ENCODE measurements around the gene PHB1.

Gene PHB1

DNA sequence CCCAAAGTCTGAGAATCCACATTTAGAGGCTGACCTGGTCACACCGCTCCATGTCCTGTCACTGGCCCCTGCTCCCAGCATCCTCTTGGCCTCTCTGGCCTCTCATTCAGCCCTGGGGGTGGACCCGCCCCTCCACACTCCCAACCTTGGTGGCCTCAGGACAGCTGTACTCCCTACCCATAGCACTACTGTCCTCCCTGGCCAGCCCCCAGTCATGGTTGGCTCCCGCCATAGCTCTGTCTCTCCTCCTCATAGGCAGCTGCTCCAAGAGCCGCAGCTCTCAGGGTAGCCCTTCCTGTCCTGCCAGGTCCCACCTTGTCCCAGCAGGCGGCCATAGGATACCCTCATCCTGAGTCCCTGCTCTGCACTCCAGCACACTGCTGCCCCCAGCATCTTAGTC lies 38.0 kb upstream of the PHB1 start:
- peaks cover 20% of the 10 kb centered on the region for H3K4me1 ChIP-seq (ENCODE audit: control insufficient read depth, insufficient read depth, low read length)
- 90 to 91% methylated on average over 5 of the region's 5 CpGs for WGBS, 2 experiments
- no peaks in the 10 kb centered on the region for H3K9me3 ChIP-seq (ENCODE audit: control insufficient read depth, low read length)
- H3K27me3 ChIP-seq (ENCODE audit: control insufficient read depth, insufficient read depth, low read length, poor library complexity, severe bottlenecking): no peaks in the 10 kb centered on the region
- no peak overlapping the region for H3K27ac ChIP-seq (ENCODE audit: insufficient read depth, low read depth, low read length, poor library complexity, severe bottlenecking)
- no peak overlapping the region for H3K4me3 ChIP-seq (ENCODE audit: insufficient read depth, low read depth, low read length)
- H3K36me3 ChIP-seq (ENCODE audit: control insufficient read depth, insufficient read depth, low read length): no peaks in the 10 kb centered on the region

DNA sequence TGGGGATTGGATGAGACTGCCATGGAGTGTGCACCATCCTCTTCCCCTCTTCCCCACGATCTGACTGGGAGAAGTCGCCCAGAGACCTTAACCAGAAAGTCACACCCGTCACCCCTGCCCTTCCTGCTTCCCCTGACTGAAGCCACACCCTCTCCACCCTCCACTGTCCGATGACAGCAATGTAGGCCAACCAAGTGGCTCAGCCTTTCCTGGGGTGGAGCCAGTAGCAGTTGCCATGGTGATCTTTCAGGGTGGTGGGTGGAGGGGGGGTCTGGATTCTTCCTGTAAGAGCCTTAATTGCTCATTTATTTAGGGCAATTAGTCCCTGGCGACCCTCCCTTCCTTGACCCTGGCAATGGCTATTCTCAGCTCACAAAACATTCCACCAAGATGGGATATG lies 37.5 kb upstream of the PHB1 start:
- 87 to 91% methylated on average over 4 to 5 of the region's 5 CpGs for WGBS, 2 experiments
- Histone ChIP-seq H3K4me1 (ENCODE audit: control insufficient read depth, insufficient read depth, low read length) (peaks cover 20% of the 10 kb centered on the region), H3K36me3 (ENCODE audit: control insufficient read depth, insufficient read depth, low read length) (no peaks in the 10 kb centered on the region)

GRCh38 chr17:49450735-49451134 lies 36.1 kb upstream of the PHB1 start:
- 84 to 92% methylated on average over 3 of the region's 3 CpGs for WGBS, 2 experiments
- no peaks in the 10 kb centered on the region for H3K36me3 ChIP-seq (ENCODE audit: control insufficient read depth, insufficient read depth, low read length)
- H3K27me3 ChIP-seq (ENCODE audit: control insufficient read depth, insufficient read depth, low read length, poor library complexity, severe bottlenecking): no peaks in the 10 kb centered on the region
- no peak overlapping the region for H3K27ac ChIP-seq (ENCODE audit: insufficient read depth, low read depth, low read length, poor library complexity, severe bottlenecking)
- no peaks in the 10 kb centered on the region for H3K9me3 ChIP-seq (ENCODE audit: control insufficient read depth, low read length)
- no peak overlapping the region for H3K4me3 ChIP-seq (ENCODE audit: insufficient read depth, low read depth, low read length)
- H3K4me1 ChIP-seq (ENCODE audit: control insufficient read depth, insufficient read depth, low read length): peaks cover 20% of the 10 kb centered on the region

More for the DNA sequence above, 37.5 kb upstream of the PHB1 start:
- H3K27ac ChIP-seq (ENCODE audit: insufficient read depth, low read depth, low read length, poor library complexity, severe bottlenecking): no peak overlapping the region
- H3K9me3 ChIP-seq (ENCODE audit: control insufficient read depth, low read length): no peaks in the 10 kb centered on the region
- H3K4me3 ChIP-seq (ENCODE audit: insufficient read depth, low read depth, low read length): no peak overlapping the region
- H3K27me3 ChIP-seq (ENCODE audit: control insufficient read depth, insufficient read depth, low read length, poor library complexity, severe bottlenecking): no peaks in the 10 kb centered on the region

DNA sequence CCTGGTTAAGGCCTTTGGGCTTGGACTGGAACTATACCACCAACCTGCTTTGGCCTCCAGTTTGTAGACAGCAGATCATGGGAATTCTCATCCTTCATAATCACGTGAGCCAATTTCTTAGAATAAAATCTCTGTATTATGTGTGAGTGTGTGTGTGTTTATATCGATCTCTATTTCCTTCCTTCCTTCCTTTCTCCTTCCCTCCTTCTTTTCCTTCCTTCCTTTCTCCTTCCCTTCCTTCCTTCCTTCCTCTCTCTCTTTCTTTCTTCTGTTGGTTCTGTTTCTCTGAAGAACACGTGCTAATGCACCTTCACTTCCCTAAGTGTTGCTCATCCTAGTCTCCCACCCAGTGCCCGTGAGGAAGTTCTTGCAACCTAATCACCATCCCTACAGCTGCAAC lies 35.5 kb upstream of the PHB1 start:
- Histone ChIP-seq H3K4me3 (ENCODE audit: insufficient read depth, low read depth, low read length) (no peak overlapping the region), H3K36me3 (ENCODE audit: control insufficient read depth, insufficient read depth, low read length) (no peaks in the 10 kb centered on the region), H3K27ac (ENCODE audit: insufficient read depth, low read depth, low read length, poor library complexity, severe bottlenecking) (no peak overlapping the region), H3K4me1 (ENCODE audit: control insufficient read depth, insufficient read depth, low read length) (peaks cover 14% of the 10 kb centered on the region), H3K27me3 (ENCODE audit: control insufficient read depth, insufficient read depth, low read length, poor library complexity, severe bottlenecking) (no peaks in the 10 kb centered on the region), H3K9me3 (ENCODE audit: control insufficient read depth, low read length) (no peaks in the 10 kb centered on the region)
- WGBS, 2 experiments: 99% methylated on average over 2 to 3 of the region's 4 CpGs

GRCh38 chr17:49447628-49448302 lies 33.1 kb upstream of the PHB1 start:
- H3K4me1 ChIP-seq (ENCODE audit: control insufficient read depth, insufficient read depth, low read length): peaks cover 3% of the 10 kb centered on the region
- H3K4me3 ChIP-seq (ENCODE audit: insufficient read depth, low read depth, low read length): no peak overlapping the region
- H3K27me3 ChIP-seq (ENCODE audit: control insufficient read depth, insufficient read depth, low read length, poor library complexity, severe bottlenecking): no peaks in the 10 kb centered on the region
- no peak overlapping the region for H3K27ac ChIP-seq (ENCODE audit: insufficient read depth, low read depth, low read length, poor library complexity, severe bottlenecking)
- WGBS, 2 experiments: 91 to 94% methylated on average over 9 of the region's 9 CpGs
- H3K36me3 ChIP-seq (ENCODE audit: control insufficient read depth, insufficient read depth, low read length): no peaks in the 10 kb centered on the region
- H3K9me3 ChIP-seq (ENCODE audit: control insufficient read depth, low read length): no peaks in the 10 kb centered on the region

DNA sequence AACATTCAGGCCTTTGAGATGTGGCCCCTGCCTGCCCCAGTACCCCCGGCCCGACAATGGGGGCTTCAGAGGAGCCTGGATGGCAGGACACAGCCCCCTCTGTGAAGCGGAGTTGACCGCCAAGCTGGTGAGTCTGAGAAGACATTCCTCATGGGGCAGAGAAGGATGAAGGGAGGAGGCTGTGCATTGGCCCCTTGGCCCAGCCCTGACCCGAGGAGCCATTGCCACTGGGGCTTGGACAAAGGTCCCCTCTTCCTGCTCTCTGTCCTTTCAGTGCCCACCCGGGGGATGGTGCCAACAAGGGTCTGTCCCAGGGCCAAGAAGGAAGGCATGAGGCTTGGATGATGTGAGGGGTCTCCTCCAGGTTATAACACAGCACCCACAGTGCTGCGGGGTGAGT lies 30.9 kb upstream of the PHB1 start:
- H3K4me1 ChIP-seq (ENCODE audit: control insufficient read depth, insufficient read depth, low read length): no peaks in the 10 kb centered on the region
- no peak overlapping the region for H3K27ac ChIP-seq (ENCODE audit: insufficient read depth, low read depth, low read length, poor library complexity, severe bottlenecking)
- H3K9me3 ChIP-seq (ENCODE audit: control insufficient read depth, low read length): no peaks in the 10 kb centered on the region
- no peak overlapping the region for H3K4me3 ChIP-seq (ENCODE audit: insufficient read depth, low read depth, low read length)
- H3K36me3 ChIP-seq (ENCODE audit: control insufficient read depth, insufficient read depth, low read length): no peaks in the 10 kb centered on the region
- no peaks in the 10 kb centered on the region for H3K27me3 ChIP-seq (ENCODE audit: control insufficient read depth, insufficient read depth, low read length, poor library complexity, severe bottlenecking)
- 95 to 98% methylated on average over 7 of the region's 7 CpGs for WGBS, 2 experiments

DNA sequence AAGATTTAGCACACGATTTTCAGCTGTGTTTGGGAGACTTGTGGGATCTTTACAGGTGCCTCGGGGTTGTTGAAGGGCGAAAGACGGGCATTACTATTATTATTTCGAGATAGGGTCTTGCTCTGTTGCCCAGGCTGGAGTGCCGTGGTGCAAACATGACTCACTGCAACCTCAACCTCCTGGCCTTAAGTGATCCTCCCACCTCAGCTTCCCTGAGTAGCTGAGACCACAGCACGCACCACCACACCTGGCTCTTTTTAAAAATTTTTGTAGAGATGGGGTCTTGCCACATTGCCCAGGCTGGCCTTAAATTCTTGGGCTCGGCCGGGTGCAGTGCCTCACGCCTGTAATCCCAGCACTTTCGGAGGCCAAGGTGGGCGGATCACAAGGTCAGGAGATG lies 29.7 kb upstream of the PHB1 start:
- no peak overlapping the region for H3K27ac ChIP-seq (ENCODE audit: insufficient read depth, low read depth, low read length, poor library complexity, severe bottlenecking)
- WGBS, 2 experiments: 92 to 93% methylated on average over 12 of the region's 12 CpGs
- H3K27me3 ChIP-seq (ENCODE audit: control insufficient read depth, insufficient read depth, low read length, poor library complexity, severe bottlenecking): no peaks in the 10 kb centered on the region
- H3K4me3 ChIP-seq (ENCODE audit: insufficient read depth, low read depth, low read length): no peak overlapping the region
- H3K4me1 ChIP-seq (ENCODE audit: control insufficient read depth, insufficient read depth, low read length): peaks cover 12% of the 10 kb centered on the region
- no peaks in the 10 kb centered on the region for H3K9me3 ChIP-seq (ENCODE audit: control insufficient read depth, low read length)
- H3K36me3 ChIP-seq (ENCODE audit: control insufficient read depth, insufficient read depth, low read length): no peaks in the 10 kb centered on the region

DNA sequence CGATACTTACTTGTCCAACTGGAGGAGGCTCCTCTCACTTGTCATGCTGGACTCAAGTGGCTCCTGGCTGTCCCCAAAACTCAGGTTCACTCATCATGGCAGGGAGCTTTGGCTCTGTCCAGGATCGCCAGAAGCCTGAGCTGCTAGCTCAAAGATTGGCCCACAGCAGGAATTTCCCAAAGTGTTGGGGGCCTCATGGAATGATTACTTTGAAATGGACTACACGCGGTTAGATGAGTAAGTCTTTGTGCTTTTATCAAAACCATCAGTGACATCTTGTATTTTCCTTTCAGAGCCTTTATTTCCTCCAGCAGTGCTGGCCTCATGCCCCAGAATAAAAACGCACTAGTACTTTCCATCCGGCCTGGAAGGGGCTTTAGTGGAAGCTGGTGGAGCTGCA lies 29.2 kb upstream of the PHB1 start:
- Histone ChIP-seq H3K4me3 (ENCODE audit: insufficient read depth, low read depth, low read length) (no peak overlapping the region), H3K9me3 (ENCODE audit: control insufficient read depth, low read length) (no peaks in the 10 kb centered on the region), H3K36me3 (ENCODE audit: control insufficient read depth, insufficient read depth, low read length) (no peaks in the 10 kb centered on the region), H3K4me1 (ENCODE audit: control insufficient read depth, insufficient read depth, low read length) (peaks cover 17% of the 10 kb centered on the region), H3K27me3 (ENCODE audit: control insufficient read depth, insufficient read depth, low read length, poor library complexity, severe bottlenecking) (no peaks in the 10 kb centered on the region), H3K27ac (ENCODE audit: insufficient read depth, low read depth, low read length, poor library complexity, severe bottlenecking) (no peak overlapping the region)
- 94% methylated on average over 6 of the region's 6 CpGs for WGBS, 2 experiments

DNA sequence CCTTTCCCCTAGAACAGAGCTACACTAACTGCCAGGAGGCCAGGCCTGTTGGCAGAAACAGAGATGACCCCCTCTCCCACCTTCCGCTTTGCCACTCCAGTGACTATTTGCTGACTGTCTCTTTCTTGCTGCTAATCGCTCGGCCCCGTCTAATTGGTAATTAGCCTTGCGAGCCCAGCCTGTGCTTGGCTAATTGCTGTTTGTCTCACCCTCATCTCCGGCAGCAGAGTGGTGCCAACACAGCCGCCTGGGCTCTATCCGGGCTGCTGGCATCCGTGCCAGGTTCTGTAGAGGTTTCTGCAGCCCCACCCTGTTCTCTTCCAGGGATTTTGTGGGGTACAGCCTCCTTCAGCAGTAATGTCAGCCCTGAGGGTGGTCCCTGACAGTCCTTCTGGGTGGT lies 27.4 kb upstream of the PHB1 start:
- no peak overlapping the region for H3K4me3 ChIP-seq (ENCODE audit: insufficient read depth, low read depth, low read length)
- H3K27ac ChIP-seq (ENCODE audit: insufficient read depth, low read depth, low read length, poor library complexity, severe bottlenecking): no peak overlapping the region
- peaks cover 30% of the 10 kb centered on the region for H3K4me1 ChIP-seq (ENCODE audit: control insufficient read depth, insufficient read depth, low read length)
- H3K9me3 ChIP-seq (ENCODE audit: control insufficient read depth, low read length): no peaks in the 10 kb centered on the region
- no peaks in the 10 kb centered on the region for H3K27me3 ChIP-seq (ENCODE audit: control insufficient read depth, insufficient read depth, low read length, poor library complexity, severe bottlenecking)
- H3K36me3 ChIP-seq (ENCODE audit: control insufficient read depth, insufficient read depth, low read length): no peaks in the 10 kb centered on the region
- 86 to 89% methylated on average over 9 of the region's 9 CpGs for WGBS, 2 experiments

- peaks cover 35% of the 10 kb centered on the region for H3K4me1 ChIP-seq (ENCODE audit: control insufficient read depth, insufficient read depth, low read length)
- no peak overlapping the region for H3K4me3 ChIP-seq (ENCODE audit: insufficient read depth, low read depth, low read length)
- no peaks in the 10 kb centered on the region for H3K27me3 ChIP-seq (ENCODE audit: control insufficient read depth, insufficient read depth, low read length, poor library complexity, severe bottlenecking)
- WGBS, 2 experiments: 62 to 65% methylated on average over 4 of the region's 4 CpGs
- no peak overlapping the region for H3K27ac ChIP-seq (ENCODE audit: insufficient read depth, low read depth, low read length, poor library complexity, severe bottlenecking)
- H3K9me3 ChIP-seq (ENCODE audit: control insufficient read depth, low read length): no peaks in the 10 kb centered on the region
- H3K36me3 ChIP-seq (ENCODE audit: control insufficient read depth, insufficient read depth, low read length): no peaks in the 10 kb centered on the region
Measured at GRCh38 chr17:49441578-49441977, 26.9 kb upstream of the PHB1 start.

GRCh38 chr17:49440581-49440980 lies 25.9 kb upstream of the PHB1 start:
- H3K4me3 ChIP-seq (ENCODE audit: insufficient read depth, low read depth, low read length): no peak overlapping the region
- H3K27me3 ChIP-seq (ENCODE audit: control insufficient read depth, insufficient read depth, low read length, poor library complexity, severe bottlenecking): no peaks in the 10 kb centered on the region
- no peaks in the 10 kb centered on the region for H3K9me3 ChIP-seq (ENCODE audit: control insufficient read depth, low read length)
- H3K4me1 ChIP-seq (ENCODE audit: control insufficient read depth, insufficient read depth, low read length): peaks cover 44% of the 10 kb centered on the region
- H3K36me3 ChIP-seq (ENCODE audit: control insufficient read depth, insufficient read depth, low read length): no peaks in the 10 kb centered on the region
- no peak overlapping the region for H3K27ac ChIP-seq (ENCODE audit: insufficient read depth, low read depth, low read length, poor library complexity, severe bottlenecking)
- 90 to 95% methylated on average over 1 of the region's 1 CpG for WGBS, 2 experiments

All from ectodermal cell (in vitro differentiated cells).